HG03175 (cell line): Measurements from ENCODE around the gene PAK2.

ENCODE experiments used
- ATAC-seq: cut with Tn5 transposase; IDR thresholded peaks from one replicate; pipeline ENCODE4 v1.9.1; 2021; ENCODE audit warnings: mild to moderate bottlenecking, moderate library complexity; ENCODE audit not compliant: unreplicated experiment

The PAK2 gene

DNA sequence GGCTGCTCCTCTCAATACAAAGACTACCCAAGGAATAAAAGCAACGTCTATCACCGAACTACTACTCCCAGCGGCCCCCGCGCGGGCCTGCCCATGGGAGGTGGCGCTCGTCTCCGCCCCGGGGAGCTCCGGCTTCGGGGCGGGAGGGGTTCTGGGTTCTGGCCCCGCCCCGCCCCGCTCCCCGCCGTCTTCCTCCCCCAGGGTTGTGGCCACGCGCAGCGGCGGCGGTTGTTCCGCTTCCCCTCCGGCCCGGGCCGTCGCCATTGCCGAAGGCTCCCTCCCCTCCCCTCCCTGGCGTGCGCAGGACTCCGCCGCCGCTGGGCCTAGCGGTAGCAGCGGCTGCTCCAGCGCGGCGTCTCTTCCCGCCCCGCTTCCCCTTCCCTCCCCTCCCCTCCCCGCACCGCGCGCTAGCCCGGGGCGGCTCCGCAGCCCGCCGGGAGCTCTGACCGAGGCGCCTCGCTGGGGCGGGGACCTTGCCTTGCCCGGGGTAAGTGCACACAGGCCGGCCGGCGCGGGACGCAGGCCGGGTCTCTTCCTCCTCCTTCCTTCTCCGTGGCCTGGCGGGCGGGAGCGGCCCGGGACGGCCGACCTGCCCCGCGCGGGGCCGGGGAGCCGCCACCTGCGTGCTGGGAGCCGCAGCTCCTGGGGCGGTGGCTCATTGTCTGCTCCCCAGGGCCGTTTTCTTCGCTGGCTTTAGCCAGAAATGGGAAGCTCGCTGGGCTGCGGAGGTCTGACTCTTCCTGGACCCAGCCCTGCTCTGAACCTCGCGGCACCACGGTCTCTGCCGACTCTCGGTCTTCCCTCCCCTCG lies at the start of gene PAK2:
Gene PAK2 (plus strand): TSS at position 187 of the 810 bp plus-strand sequence. CDS start 42,790 bp downstream, outside the sequence.
- ATAC-seq, result peak; percentile 85

DNA sequence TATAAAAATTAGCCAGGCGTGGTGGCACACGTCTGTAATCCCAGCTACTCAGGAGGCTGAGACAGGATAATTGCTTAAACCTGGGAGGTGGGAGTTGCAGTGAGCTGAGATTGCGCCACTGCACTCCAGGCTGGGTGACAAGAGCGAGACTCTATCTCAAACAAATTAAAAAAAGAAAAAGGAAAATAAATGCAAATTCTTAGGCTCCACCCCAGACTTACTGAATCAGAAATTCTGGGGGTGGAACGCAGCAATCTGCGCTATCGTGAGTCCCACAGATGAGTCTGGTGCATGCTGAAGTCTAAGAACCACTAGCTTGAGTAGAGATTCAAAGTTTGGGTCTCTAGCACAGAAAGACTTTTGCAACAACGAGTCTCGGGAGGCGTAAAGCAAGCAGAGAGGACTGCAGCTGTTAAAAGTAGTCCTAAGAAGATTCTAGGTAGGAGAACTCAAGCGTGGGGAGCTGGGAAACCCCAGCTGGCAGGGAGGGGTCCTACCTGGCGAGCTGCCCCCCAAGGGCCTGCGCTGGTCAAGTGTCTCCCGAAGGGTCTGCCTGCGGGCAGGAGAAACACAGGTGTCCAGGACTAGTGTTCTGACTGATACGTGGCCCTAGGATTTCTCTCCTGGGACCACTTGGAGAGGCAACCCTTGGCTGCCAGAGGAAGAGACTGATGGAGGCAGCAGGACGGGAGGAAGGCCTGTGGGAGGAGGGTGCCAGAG lies 49.6 kb upstream of the PAK2 start:
- ATAC-seq, result no peak

DNA sequence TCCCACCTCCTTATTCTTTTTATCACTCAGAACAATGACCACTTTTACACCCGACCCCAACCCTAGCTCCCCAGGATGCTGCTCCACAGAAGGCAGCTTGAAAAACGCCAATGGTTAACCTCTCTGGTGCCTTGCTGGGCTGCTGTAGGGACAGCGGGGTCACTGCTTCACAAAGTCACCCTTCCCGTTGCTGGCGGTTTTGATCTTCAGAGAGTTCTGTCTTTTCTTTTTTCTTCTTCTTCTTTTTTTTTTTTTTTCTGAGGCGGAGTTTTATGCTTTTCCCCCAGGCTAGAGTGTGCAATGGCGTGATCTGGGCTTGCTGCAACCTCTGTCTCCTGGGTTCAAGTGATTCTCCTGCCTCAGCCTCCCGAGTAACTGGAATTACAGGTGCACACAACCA lies 48.3 kb upstream of the PAK2 start:
- ATAC-seq, result no peak

DNA sequence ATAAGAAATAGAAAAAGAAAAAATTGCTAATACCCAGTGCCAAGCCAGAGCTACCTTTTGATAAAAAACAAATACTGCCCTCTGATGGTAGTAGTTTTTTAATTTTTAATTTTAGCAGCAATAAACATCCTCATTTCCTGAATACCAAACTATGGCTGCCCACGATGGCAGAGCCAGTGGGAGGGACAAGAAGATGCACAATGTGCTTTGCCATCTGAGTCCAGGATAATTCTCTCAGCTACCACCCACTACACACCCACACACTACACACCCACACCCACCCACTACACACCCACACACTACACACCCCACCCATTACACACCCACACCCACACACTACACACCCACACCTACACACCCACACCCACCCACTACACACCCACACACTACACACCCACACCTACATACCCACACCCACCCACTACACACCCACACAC lies 45.4 kb upstream of the PAK2 start:
- no peak for ATAC-seq

GRCh38 chr3:196694941-196695848 lies 44.5 kb upstream of the PAK2 start:
- ATAC-seq, result no peak

- ATAC-seq, result no peak
Measured at GRCh38 chr3:196695849-196696226, 43.8 kb upstream of the PAK2 start.

DNA sequence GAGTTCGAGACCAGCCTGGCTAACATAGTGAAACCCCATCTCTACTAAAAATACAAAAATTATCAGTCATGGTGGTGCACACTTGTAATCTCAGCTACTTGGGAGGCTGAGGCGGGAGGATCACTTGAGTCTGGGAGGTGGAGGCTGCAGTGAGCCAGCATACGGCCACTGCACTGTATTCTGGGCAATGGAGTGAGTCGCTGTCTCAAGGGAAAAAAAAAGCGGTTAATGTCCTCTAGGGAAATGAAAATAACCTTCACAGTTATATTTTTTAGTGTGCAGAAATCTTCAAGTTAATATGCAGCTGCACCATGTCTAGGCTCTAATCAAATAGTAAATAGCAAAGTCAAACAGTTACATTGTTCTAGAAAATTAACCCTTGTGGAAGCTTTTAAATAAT lies 42.4 kb upstream of the PAK2 start:
- no peak for ATAC-seq

DNA sequence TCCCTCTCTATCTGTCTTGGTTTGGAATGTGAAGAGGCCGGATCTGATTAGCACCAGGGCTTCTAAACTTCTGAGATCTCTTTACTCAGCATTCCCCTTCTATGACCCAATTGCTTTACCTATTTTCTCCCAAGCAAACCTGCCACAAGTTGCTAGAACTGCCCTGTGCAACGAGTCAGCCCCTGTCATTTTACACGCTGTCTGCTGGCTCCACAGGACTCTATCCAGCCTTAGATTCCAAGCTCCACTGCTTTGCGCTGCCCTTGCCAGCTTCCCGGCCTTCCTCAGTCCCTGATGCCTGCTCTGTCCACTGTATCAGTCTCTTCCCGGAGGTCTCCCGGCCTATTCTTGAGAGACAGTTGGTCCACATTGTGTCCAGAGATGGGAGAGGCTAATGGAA lies 39.9 kb upstream of the PAK2 start:
- no peak for ATAC-seq

DNA sequence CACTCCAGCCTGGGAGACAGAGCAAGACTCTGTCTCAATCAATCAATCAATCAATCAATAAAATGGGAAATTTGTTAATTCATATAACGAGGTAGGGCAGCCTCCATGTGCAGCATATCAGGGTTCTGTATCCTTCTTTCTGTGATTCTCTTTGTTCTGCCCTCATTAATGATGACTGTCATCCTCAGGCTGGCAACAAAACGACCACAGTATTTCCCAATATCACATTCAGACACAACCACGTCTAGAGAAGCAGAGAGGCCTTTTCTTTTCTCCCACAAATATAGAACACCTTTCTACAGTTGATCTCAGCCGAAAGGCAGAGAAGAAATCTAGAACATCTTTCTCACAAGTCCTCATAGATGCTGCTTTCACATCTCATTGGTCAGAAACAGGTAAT lies 38.9 kb upstream of the PAK2 start:
- no peak for ATAC-seq

DNA sequence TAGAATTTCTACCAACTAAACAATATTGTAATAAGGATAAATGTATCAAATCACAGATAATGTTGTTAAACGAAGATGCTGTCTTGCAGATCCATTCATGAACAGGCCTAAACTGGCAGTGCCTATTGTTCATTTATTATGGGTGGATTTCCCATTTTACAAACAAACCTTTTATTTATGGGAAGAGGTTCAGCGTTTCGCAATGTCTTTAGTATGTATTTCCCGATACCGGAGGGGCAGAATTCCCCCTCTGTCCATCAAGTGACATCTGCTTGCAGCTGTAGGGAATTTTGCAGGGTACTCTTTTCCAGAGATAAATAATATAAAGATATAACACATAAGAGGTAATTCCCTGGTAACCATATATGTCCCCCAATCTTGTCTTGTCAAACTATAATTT lies 33.3 kb upstream of the PAK2 start:
- ATAC-seq, result no peak

DNA sequence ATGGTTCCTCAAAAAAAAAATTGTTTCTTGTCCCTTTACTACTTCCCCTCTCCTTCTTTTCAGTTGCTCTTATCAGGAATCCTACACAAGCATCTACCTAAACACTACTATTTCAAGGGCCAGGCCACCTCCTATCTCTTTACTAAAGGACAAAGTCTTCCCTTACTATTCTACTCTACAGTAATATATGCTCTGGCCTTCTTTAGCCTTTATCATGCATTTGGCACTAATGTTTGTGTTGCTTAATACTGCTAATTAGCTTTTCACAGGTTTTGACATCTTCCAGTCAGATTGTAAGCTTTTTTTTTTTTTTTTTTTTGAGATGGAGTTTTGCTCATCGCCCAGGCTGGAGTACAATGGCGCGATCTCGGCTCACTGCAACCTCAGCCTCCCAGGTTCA lies 32.9 kb upstream of the PAK2 start:
- no peak for ATAC-seq

GRCh38 chr3:196707566-196707965 lies 32.1 kb upstream of the PAK2 start:
- ATAC-seq, result no peak

GRCh38 chr3:196708467-196708866 lies 31.2 kb upstream of the PAK2 start:
- ATAC-seq, result no peak

DNA sequence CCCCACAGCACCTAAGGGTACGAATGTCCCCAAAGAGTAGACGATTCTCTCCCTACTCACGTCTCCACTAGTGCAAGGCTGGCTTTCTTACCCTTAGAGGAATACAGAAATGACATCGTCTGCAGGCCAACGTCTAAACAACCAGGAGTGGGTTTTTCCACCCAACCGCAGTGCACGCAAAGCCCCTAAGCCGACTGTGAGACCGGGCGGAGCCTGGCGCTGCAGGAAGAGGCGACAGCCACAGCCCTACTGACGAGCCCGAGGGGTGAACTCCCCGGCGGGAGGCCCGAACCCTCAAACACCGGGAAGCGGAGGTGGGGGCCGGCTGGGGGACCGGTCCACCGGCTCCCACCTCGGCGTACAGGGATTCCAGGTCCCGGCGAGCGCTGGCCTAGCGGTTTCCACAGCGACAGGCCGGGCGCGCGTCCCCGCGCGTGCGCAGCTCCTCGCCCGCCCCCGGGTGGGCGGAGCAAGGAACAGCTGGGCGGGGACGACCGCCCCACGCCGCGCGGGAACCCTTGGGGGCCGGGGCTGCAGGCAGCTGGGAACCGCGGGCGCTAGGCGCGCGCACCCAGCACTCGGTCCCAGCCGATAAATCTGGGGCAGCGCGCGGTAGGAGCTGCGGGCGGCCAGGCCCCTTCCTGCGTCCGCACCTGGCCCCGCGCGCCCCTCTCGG lies 27.7 kb upstream of the PAK2 start, which contains the start of the genes CEP19 and PIGX:
Gene CEP19 (minus strand): TSS at position 413 of the 676 bp plus-strand sequence. CDS start 3,593 bp downstream, outside the sequence.
Gene PIGX (plus strand): TSS at position 540 of the 676 bp plus-strand sequence.
- ATAC-seq, result peak; percentile 72

DNA sequence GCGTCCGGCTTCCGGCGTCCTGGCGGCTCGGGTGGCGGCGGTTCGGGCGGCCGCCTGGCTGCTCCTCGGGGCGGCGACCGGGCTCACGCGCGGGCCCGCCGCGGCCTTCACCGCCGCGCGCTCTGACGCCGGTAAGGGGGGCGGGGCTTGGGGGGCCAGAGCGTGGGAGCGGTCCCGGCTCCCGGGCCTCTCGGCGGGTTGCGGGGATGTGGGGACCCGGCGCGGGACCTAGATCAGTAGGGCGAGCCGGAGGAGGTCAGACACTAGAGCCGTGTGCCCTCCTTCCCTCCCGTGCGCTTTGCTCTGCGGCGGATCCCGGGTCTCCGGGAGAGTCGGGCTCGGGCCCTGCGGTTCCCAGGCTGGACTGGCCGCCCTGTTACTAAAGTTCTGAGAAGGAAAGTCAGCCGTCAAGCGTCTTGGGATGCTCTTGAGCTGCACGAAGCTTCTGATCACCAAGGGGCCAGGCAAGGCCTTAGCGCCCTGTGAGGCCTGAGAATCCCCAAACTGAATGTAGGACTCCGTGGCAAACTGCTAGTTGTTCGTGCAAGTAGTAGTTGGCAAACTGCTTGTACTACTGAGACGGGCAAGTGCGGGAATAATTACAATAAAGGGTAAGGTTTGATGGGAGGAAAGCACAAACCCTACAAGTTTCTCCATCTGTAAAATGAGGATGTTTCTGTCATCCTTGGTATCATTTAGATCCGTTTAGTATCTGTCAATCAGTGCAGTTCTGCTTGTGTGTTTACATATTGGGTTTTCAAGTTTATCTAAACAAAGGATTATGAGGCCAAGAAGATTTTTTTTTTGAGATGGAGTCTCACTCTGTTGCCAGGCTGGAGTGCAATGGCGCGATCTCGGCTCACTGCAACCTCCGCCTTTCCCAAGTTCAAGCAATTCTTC lies 26.9 kb upstream of the PAK2 start:
- peak; percentile 41 for ATAC-seq

GRCh38 chr3:196717162-196717561 lies 22.5 kb upstream of the PAK2 start:
- peak; percentile 65 for ATAC-seq

- no peak for ATAC-seq
Measured at GRCh38 chr3:196721097-196721496, 18.6 kb upstream of the PAK2 start.

DNA sequence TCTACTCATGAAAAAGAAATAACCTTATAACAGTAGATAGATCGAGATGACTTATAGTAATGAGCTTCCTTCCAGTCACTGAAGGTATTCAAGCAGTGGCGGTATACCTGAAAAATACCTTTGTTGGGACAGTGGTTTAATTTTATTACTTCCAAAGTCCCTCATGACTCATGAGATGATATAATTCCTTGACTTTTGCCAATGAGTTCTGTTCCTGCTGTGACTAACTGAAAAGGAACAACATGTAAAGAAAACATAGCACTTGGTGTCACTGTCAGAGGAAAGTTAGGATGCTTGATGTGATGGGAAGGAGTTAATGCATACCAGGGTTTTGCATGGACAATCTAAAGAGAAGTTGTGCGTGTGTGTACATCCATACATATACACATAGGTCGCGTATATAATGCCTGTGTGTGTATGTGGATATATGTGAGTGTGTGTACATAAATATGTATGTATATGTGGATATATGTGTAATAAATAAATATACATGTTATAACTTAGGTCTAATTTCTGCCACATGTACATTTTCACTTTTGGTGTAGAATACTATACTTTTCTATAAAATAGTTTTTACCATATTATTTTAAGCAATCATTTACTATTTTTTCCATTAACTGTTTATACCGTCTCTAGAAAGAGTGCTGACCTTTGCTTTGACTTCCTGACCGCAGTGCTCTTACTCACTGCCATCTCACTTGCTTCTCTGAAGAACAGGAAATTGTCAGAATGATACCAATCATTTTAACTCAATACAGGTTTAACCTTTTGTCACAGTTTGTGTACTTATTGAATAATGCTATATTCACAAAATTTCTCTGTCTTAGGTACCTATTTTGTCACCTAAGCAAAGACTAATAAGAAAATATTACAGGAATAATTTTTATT lies 12.6 kb upstream of the PAK2 start:
- no peak for ATAC-seq
